HK-2 (cell line): ENCODE measurements around the gene METTL25B.
A peak's percentile ranks its signal among the peaks of the same experiment; 100 is the strongest.

Experiments used
- DNase-seq: peaks from one replicate; pipeline ENCODE4 v3.0.0-alpha.2; 2018; ENCODE audit not compliant: unreplicated experiment

Gene METTL25B

DNA sequence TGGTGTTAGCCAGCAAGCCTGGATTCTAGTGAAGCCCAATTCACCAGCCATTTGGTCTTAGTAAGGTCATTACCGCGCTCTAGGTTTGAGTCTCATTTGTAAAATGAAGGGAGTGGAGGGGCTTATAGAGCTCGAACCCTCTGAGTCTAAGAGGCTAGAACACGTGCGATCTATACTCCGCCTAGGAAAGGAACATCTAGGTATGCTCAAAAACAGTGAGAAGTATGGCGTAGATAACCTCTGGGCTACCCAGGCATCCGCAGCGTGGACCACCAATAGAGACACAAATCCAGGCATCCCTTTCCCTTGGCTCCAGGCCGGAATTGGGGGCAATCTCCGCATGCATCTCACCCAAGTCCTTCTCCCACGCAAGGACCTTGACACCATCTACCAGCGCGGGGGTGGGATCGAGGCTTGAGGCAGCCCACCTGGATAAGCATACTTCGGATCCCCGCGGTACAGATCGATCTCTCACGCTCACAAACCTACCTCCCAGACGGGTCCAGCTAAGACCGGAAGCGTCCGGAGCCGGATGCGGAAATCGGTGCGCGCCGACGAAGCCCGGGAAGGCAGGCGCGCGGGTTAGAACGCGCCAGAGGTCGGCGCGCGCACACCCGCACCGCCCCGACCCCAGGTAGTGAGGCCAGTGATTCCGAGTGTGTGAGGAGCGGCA is at the start of gene METTL25B:
Gene METTL25B (plus strand): TSS at position 544 of the 673 bp plus-strand sequence. CDS start 636 bp downstream, outside the sequence.
- no peak for DNase-seq

DNA sequence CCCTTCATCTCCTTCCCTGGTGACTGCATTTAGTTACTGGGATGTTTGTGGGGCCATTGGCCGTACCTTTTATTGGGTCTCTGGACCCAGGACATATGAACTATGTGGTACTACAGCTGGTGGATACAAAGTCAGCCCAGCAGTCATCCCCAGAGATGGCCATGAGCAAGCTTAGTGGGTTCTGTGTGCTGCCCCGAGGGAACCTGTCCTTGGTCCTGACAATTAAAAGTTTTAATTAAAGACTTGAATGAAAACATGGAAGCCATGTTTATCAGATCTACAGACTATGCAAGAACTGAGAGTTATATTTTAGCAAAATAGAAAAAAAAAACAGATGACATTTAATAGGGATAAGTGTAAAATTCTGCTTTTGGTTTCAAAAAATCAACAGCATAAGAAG is 48.2 kb upstream of the METTL25B start:
- no peak for DNase-seq

DNA sequence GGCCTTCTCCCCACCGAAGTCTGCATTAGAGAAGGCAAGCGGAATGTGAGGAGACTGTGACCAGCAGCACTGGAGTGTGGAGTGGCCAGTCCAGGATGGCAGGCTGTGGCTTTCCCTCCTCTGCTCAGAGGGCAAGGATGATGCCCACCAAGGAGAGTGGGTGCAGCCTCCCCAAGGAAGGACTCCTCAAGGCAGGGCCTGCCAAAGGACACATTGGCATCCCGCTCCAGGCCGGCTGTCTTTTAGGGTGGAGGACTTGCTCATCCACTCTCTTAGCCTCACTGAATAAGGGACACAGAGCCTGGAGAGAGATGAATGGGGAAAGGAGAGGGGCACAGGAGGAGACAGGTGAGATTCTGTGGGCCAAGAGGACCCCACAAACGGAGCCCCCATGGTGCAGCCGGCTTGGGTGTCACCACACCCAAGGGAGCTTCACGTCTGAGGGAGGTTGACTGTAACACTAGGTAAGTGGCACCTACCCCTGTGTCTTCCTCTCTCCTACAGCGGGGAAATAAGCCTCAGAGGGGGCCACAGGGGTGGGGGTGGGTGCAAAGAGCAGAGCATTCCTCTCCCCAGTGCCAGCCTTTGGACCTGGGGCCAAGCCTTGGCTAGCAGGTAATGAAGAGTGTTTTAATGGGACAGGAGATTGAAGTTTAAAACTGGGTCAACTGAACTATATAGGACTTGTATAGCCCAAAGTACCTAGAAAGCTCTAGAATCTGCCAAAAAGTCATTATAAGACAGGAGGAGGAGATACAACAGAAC is 46.9 kb upstream of the METTL25B start:
- DNase-seq = no peak

DNA sequence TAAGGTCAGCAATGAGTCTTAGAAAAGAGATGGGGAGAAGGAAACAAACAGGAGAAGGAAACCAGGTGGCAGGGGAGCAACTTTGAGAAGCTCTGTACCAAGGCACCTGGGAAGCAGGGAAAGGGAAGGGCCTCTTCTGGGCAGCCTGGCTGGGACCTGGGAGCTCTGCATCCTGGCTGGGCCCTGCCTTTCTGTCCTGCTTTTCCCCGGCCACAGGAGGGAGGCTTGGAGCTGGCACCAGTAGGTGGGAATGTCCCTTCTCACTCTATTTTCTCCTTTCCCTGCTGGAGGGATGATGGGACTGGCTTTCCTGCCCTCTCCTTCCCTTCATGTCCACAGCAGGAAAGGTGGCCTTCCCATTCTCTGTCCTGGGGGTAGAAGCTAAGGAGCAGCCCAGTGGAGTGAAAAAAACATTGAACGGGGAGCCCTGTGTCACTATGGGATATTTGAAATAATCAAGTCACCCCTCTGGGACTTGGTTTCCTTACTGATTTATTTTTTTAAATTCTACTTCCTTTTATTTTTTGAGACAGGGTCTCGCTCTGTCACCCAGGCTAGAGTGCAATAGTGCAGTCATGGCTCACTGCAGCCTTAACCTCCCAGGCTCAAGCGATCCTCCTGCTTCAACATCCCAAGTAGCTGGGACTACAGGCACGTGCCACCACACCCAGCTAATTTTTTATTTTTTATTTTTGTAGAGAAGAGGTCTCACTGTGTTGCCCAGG is 45.9 kb upstream of the METTL25B start:
- DNase-seq = no peak

DNA sequence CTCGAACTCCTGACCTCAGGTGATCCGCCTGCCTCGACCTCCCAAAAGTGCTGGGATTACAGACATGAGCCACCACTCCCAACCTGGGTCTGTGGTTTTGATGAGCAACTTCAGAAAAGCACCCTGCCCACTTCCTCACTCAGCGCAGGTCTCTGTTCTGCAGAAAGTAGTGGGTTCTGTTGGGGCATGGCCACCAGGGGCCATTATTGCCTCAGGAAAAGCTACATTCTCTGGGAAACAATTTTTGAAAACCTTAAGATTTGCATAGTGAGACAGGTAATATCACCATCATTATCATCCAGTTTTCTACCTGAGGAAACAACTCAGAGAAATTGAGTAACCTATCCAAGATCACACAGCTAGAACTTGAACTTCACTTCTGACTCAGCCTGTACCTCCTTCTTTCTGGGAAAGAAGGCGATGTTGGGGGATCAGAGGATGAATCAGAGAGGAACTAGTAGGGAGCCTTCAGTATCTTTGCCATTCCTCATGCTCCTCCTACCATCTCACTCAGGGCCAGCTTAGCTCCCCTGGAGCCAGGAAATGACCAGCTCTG is 44.0 kb upstream of the METTL25B start:
- no peak for DNase-seq

DNA sequence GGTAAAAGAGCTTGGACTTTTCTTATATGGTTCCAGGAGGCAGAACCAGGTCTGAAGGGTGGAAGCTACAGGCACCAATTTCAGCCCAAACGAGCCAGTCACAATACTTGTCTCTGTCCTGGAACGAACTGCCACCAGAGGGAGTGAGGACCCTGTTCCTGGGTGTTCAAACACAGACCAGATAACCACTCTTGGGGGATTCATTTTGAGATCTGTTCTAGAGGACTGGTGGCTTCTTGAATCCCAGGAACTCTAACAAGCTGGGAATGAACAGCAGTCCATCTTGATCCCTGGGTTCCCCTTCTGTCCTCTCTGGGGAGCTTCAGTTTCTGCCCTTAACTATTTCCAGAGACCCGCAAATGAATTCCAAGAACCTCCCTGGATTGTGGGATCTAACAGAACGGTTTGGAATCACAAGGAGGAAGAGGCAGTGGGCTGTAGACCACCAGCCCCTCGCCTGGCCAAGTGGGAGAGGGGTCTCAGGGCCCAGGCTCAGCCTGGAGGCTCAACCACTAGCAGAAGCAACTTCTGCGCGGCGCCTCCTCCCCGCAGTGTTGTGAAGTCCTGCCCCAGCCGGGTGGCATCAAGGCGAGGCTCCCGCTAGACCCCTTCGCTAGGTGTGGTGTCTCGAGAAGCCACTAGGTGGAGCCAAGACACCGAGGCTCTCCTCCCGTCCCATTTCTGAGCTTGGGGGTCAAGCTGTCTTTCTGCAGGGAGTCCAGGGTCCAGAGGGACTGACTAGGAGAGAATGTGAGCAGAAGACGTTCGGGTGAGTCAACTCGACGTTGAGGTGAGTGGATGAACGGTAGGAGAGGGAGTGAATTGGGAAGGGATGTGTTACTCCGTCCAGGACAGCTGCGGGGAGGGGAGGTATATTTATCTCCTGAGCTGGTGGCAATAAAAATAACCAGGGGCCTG is 39.0 kb upstream of the METTL25B start:
- DNase-seq = peak; percentile 88

DNA sequence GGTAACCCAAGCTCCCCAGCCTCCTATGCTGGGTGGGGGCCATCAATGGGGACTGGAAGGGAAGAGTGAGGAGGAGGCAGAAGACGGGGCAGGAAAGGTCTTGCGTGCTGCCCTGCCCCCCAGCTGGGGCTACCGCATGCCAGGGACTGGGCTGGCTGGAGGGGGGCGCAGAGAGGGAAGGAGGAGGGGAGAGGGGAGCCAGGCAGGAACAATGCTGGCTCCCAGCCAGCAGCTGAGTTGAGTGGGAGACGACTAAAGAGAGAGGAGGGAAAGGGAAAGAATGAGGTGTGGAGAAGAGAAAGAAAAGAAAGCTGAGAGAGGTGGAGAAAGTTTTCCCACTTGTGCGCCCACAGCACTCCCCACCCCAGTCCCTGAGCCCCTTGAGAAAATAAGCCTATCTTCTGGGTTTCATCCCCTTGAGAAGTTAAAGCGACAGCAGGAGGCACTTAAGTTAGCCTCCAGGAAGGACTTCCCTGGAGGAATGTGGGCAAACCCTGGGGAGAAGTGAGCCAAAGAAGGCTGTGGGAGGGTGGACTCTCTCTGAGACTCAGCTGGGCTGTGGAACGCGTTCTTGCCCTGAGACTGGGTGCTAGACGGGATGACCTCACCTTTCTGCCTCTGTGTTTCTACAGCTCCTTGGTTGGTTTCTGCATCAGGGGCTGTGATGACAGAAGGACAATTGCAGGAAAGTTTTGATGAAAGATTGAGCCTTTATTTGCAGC is 38.2 kb upstream of the METTL25B start:
- DNase-seq = no peak

DNA sequence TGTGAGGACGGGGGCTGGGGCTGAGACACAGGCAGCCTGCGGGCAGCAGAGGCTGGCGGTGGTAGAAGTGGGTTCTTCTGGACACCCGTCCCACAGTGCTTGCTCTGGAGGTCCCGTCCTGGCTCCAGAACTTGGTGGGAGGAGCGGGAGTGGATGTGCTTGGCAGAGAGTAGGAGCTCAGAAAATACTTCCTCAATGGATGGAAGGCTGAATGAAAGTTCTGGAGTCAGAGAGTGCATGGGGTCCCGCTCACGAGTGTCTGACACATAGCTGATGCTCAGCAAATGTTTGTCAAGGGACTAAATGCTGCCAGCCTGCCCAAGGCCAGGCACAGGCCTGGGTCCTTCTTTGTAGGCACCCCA is 37.6 kb upstream of the METTL25B start:
- DNase-seq = no peak

DNA sequence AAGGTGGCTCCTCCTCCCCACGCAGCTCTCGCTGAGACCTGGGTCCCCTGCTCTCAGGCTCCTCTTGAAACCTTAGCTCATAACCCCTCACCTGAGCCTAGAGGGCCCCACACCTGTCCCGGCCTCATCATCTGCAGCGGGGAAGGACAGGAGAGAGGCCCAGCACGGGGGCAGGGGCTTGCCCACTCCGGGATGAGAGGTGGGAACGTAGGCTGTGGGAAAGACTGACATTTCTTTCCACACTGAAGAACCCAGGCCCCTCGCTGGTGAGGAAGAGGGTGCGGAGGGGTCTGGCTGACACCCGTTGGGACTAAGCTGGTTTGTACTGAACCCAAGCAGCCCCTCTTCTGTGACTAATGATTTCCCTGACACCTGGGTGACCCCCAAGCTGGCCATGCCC is 37.1 kb upstream of the METTL25B start:
- DNase-seq = no peak

DNA sequence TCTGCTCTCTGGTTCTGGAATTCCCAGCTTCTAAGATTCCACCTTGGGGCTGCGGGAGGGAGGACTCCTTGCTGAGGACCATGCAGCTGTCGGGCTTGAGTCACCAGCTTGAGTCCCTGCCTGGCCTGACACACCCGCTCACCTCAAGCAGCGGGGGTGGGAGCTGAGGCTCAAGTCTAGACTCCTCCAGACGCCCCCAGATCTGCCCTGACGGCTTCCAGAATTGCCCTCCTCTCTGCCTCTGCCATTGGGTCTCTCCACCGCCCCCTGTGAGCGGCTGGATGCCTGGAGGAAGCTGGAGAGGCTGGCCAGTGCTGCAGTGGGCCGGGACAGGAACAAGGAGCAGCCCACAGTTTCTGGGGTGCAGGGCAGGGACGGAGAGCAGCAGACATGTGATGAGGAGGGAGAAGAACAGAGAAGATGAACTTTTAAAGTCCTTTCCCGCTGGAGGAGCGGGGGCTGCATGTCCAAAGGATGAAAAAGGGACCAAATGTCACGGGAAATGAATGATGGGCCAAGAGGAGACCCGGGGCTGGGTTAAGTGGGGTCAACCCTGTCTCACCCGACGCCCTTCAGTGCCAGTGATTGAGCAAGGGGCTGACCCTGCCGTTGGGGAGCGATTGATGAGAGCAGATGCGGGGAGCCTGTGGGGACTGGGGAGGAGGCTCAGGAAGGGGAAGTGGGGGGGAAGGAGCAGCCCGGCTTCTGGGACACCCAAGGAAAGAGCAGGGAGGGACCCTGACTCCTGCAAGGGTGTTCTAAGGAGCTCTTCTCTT is 36.4 kb upstream of the METTL25B start:
- DNase-seq = peak; percentile 63

DNA sequence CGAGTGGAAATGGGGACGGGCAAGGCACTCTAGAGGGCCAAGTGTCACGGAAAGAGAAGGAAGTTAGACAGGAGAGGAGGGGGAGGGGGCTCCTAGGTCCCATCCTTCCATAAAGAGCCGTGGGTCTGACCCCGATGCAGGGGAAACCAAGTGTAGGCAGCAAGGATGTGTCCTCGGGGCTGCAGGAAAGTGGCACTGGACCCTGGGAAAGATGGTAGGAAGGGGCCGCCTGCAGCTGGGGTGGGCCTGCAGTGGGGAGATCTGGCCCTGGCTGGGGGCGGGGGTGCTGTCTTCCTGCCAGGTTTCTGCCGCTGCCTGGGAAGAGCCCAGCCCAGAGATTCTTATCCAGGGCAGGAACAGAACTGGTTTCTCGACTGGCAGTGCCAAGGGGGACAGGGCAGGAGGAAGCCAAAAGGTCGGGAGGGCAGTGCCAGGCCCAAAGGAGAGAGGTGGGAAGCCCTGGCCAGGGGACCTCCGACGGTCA is 35.8 kb upstream of the METTL25B start:
- DNase-seq = no peak

DNA sequence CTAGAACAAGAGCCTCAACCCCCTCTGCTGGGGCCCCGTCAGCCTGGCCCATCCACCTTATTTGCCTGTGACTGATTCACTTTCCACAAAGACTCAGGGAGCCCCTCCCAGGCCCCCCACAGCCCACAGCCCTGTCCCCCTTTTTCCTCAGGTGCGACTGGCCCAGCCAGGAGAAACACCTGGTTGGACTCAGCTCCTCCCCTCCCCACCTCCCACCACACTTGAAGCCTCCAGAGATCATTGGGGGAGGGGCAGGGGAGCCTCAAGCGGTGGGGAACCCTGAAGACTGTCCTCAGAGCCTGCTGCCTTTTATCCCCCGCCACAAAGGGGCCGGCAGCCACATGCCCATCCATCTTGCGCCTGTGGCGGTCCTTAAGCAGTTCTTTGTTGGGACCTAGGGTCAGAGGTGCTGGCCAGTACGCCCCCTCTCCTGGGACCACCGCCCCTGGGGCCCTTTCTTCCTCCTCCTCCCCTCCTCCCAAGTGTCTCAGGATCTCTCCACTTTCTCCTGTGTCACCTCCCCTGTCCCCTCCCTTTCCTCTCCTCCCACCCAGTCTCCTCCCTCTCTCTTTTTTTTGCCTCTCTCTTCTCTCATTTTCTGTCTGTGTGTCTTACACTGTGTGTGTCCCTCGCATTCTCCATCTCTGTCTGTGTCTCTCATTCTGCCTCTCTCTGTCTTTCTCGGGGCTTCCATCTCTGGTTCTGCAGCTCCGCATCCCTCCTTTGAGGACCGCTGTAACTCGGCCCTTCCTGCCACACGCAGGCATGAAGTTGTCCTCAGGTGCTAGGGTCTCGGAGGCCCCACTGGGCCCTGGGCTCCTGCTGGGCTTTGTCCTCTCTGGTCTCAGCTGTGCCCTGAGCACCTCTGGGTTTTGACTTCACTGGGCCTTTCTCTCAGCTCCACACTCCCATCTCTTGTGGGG is 35.1 kb upstream of the METTL25B start:
- peak; percentile 54 for DNase-seq

DNA sequence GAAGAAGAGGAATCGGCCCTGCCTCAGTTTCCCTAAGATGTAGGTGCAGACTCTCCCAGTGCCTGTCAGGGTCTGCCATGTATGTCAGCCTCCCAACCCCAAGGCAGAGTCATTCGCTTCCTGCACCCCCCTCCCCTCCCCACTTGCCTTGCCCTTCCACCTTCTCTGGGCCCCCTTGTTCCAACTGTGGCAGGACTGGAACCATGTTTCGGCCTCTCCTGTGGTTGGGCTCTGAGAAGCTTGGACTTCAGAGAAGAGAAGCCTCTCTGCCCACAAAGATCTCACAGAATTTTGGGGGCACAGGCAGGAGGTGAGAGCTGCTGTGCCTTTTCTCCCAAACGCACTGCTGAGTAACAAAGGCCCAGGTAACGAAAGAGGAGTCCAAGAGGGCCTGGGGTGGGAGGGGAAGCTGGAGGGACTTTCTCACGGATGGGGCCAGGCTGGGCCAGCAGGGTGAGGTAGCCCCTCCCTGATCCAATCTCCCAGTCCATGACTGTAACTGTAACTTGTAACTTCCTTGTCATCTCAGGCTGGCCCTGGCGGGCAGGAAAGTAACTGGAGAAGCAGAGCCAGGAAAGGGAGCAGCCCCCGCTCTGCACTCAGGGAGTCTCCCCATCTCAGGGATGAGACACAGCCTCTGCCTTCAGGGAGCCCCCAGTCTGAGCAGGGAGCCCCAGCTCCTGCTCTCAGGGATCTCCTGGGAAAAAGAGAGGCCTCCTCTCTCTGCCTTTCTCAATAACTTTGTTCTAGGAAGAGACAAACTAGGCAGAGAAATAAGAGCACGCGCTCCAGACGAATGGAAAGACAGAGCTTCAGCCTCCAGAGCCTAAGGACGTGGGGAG is 34.2 kb upstream of the METTL25B start:
- DNase-seq = peak; percentile 48

DNA sequence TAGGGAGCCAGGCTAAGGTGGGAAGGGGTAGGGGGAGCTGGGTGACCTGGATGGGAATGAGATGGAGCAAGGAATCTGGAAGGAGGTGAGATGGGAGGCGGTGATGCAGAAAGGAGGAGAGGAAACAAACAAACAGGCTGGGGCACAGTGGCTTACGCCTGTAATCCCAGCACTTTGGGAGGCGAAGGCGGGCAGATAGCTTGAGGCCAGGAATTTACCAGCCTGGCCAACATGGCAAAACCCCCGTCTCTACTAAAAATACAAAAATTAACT is 33.6 kb upstream of the METTL25B start:
- no peak for DNase-seq

DNA sequence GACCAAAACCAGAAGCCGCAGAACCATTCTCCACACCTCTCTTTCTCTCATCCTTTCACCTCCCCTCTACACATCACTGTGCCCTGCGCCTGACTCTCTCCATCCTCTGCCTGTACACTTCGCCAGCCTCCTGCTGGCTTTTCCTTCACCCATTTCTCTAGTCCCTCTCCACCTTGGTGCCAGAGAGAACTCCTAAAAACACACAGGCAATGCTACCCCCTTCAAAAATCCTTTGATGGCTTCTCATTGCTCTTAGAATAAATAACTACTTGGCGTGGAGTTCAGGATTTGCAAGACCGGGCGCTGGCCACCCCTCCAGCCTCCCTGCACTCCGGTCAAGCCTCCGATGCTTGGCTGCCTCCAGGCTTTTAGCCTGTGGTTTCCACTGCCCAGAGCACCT is 31.5 kb upstream of the METTL25B start:
- DNase-seq = no peak

DNA sequence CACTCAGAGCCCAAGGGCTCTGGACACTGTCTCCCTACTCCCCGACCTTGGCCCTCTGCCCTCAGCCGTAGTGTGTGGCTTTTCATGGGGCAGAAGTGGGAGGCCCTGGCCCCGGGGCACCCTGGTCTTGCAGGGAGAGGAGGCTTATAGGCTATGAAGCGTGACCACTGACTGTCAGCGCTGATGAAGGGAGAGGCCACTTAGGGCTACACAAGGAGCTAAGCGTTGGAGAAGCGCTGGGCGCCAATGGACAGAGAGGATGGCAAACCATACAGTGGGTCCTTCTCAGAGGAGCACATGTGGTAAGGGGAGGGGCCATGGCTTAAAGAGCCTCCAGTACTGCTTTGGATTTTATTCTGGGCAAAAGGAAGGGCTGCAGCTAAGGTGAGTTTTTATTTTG is 30.8 kb upstream of the METTL25B start:
- DNase-seq = peak; percentile 60

DNA sequence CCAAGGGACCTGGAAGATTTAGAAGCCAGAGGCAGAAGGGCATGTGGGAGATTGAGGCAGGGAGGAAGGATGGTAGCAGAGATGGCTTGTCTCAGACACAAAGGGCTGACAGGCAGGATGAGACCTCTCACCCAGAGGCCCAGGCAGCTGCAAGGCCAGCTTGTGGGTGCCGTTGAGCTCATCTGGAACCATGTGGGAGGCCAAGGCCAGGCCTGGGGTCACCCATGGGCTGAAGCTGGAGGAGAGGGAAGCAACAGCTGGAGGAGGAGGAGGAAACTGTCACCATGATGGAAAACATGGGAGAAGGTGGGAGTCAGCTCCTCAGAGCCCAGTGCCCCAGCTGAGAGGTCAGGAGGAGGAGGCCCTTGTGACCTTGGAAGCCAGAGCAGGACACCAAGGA is 29.3 kb upstream of the METTL25B start:
- DNase-seq = no peak
